GM19238 (cell line): ENCODE measurements around the gene KBTBD13.
"Not testable (repeated sequence)": the region's sequence is repeated elsewhere in the genome, so short reads cannot be mapped to it uniquely, and the experiment has no call there.

ENCODE experiments used
- DNase-seq: peaks from one replicate; pipeline ENCODE4 v3.0.0; 2011; ENCODE audit warnings: low spot score; ENCODE audit not compliant: insufficient read length

KBTBD13 gene

DNA sequence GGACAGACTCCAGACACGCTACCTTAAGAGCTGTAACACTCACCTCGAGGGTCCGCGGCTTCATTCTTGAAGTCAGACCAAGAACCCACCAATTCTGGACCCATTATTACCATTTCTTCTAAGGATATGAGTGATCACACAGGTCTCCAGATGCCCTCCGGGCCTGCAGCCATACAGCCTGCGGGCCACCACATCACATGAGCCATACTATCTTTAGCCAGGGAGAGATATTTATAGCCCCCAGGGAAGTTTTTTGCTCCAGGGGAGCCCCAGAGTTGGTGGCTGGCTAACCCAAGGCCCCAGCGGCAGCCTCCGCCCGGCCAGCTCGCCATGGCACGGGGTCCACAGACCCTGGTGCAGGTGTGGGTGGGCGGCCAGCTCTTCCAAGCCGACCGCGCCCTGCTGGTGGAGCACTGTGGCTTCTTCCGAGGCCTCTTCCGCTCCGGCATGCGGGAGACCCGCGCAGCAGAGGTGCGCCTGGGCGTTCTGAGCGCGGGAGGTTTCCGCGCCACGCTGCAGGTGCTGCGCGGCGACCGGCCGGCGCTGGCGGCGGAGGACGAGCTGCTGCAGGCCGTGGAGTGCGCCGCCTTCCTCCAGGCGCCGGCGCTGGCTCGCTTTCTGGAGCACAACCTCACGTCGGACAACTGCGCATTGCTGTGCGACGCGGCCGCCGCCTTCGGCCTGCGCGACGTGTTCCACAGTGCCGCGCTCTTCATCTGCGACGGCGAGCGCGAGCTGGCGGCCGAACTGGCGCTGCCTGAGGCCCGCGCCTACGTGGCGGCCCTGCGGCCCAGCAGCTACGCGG lies at the start of gene KBTBD13:
Gene KBTBD13 (plus strand): TSS at position 261 of the 805 bp plus-strand sequence. CDS start 70 bp downstream, at position 331.
- no peak for DNase-seq

DNA sequence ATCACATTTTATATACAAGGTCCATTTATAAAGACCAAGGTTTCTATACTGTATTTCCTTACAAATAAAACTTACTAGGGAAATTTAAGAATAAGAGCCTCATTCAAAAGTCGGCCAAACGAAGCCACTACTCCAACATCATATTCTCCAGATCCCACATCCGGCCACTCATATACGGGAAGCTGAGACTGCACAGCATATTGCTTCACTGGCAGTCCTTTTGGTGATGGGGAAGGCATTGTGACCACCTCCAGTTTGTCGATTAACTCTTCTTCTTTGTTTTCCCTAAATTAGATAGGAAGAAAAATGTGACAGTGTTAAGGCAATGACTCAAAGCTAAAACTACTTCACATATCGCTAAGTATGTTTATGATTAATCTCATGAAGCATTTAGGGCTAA lies 49.8 kb upstream of the KBTBD13 start:
- DNase-seq, result no peak

DNA sequence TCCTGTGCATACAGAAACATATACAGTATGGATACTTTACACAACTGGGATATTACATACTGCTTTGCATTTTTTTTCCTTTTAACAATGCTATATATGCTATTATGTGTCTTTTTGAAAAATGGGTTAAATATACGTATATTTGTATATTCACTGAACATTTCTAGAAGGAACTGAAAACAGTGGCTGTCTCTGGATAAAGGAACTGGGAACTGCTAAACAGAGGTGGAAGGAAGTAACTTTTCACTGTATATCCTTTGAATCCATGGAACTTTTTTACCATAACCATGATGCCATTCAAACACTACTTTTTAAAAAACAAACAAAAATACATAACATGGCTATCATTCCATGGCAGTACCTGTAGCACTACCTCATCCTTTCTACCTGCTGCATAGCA lies 49.0 kb upstream of the KBTBD13 start:
- no peak for DNase-seq

DNA sequence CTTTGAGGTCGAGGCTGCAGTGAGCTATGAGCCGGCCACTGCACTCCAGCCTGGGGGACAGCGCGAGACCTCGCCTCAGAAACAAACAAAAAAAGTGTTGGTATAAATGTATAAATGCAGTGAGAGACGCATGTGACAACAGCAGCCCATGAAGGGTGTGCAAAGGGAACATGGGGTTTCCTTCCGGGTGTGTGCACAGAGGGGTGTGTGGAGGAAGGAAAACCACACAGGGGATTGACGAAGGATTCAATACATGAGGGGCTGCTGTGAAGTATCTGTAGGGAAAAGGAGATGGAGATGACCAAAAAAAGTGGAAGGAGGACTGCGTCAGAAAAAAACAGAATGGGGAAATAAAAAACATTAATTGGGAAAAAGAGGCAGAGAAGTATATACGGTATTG lies 48.2 kb upstream of the KBTBD13 start:
- DNase-seq, result no peak

DNA sequence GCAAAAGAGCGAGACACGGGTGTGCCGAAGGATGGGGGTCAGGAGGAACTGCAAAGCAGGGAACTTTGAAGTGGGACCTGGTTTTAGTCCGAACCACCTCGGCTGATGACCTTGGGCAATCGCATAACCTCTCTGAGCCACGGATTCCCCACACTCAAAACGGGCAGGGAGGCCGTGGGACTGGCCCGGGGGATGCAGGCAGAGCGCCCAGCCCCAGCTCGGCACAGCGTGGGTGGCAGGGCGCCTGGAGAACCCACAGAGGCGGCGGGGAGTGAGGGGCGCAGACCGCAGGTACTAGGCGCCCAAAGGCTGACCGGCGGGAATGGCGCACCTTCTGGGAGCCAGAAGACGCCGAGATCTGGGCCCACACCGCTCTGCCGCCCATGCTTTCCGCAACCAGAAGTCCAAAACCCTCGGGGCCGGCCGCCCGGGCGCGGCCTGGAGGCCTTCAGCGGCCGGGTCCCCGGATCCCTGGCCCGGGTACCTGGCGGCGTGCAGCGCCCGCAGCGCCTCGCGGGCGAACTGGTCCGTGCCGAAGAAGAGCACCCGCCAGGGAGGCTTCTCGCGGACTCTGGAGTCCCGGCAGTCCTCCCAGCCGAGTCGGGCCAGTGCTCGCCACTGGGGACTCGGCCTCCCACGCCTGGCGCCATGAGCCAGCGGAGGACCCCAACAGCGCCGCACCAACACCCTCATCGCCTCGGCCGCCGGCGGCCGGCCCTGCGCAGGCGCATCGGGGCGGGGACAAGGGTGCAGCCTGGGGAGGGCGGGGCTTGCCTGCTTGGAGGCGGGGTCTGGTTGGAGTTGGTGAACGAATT lies 47.4 kb upstream of the KBTBD13 start, which contains the start of gene MTFMT:
Gene MTFMT (minus strand): TSS at position 719 of the 815 bp plus-strand sequence. CDS start 26 bp downstream, at position 693.
- peak; percentile 97 for DNase-seq

DNA sequence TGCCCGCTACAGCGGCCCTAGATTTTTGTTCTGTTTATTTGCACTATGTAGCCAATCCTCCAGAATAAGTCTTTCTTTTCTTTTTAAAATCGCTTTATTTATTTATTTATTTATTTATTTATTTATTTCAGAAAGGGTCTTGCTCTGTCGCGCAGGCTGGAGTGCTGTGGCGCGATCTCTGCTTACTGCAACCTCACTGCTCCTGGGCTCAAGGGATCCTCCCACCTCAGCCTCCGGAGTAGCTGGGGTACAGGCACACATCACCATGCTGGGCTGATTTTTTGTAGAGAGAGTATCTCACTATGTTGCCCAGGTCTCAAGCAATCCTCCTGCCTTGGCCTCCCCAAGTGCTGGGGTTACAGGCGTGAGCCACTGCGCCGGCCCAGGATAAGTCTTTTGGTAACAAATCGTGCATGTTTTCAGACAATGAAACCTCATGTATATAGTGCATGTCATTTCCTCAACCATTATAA lies 46.8 kb upstream of the KBTBD13 start:
- no peak for DNase-seq

DNA sequence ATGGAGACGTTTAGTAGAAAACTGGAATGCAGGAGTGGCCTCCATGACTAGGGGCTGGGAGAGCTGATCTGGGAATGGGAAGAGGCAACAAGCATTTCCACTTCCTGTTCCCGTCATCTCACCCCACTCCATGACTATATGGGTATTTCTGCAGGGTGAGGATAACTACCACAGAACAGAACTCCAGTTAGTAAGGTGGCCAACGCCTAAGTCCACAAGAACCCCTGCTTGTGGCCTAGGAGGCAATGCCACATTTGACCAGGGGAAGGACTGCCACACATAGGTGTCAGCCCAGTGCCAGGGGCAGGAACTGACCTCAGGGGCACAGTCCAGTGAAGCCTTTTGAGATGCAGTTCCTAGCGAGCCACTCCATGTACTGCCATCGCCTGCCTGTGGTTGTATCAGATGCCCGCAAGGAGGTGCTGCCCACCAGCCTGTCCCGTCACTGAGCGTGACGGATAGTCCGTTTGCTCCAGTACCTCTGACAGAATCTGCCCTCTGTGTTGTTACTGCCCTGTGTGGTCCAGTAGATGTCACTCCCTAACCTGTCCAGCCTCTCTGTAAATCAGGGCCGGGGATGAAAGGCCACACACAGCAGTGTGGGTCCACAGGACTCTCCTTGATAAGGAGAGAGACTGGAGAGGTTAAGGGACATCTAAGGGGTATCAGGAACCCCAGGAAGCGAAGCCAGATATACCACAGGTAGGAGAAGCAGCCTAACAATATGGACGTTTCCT lies 43.6 kb upstream of the KBTBD13 start:
- no peak for DNase-seq

DNA sequence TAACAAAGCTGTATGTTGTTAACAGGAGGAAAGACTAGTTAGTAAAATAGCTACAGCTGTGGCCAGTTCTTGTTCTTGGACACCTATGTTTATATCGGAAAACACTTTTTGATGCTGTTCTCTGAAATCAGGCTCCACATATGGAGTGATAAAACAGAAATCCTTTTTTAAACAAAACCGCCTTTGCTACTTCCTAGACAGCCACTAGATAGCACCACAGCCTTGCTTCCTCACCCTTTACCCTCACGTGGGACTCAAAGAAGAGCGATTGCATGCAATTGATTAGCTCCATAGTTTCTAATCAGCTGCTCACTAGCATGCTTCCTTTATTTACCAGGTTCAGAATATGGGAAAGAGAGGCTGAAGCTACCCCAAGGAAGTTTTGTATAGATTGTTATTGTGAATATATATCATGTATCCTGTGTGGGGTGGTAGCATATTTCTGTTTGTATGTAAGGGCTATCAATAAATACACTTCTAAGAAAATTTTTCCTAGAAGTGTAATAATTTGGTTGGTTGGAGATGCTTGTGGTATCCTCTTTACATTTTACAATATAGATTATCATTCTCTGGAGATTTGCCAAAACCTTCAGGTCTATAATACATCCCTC lies 42.8 kb upstream of the KBTBD13 start:
- no peak for DNase-seq

DNA sequence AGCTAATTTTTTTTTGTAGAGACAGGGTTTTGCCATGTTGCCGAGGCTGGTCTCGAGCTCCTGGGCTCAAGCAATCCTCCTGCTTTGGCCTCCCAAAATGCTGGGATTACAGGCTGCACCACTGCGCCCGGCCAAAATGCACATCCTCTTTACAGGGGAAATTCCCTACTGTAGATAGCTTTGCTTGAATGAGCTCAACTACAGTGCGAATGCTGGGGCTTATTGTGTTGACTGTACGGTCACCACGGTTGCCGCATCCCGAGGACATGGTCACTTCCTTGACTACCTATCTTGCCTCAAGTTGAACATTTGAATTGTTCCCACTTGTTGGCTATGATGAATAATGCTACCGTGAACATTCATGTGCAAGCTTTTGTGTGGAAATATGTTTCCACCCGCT lies 41.8 kb upstream of the KBTBD13 start:
- DNase-seq, result no peak

DNA sequence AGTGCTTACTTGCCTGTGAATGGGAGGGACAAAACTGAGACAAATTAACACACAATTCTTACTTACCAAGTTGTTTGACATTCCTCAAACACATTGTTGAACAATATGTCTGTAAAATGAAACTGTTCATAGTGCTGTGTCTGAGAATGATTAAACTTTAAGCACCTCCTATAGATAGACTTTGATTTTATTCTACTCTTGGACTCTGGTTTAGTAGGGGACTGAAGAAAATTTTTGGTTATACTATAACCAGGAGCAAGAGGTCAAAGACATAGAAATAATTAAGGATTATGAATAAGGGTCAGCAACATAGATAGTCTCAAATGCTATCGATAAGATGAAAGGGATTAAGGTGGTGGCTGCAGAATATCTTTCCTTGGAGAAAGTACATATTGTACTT lies 39.2 kb upstream of the KBTBD13 start:
- no peak for DNase-seq

DNA sequence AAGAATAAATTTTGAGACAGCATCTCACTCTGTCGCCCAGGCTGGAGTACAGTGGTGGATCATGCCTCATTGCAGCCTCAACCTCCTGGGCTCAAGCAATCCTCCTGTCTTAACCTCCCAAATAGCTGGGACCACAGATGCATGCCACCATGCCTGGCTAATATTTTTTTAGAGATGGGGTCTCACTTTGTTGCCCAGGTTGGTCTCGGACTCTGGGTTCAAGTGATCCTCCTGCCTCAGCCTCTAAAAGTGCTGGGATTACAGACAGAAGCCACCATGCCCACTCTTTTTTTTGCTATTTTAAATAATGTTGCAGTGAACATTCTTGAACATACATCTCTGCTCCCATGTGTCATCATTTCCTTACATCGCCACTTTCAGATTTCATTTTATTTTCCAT lies 38.1 kb upstream of the KBTBD13 start:
- no peak for DNase-seq

DNA sequence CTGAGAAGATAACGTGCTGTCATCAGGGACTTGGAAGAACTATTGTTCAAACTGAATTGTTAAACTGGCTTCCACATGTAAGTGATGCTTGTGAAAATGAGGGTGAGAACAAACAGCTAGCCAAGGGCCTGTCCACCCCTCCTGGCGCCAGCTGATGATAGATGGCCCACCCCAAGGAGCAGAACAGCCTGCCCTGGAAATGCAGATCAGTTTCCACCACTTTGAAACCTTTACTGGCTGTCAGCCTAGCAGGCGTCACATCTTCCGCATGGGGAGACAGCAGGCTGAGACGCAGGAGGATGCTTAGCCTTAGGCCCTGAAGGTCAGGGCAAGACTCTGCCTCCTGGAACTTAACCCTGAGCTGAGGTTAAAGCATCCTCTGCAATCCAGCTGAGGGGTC lies 37.7 kb upstream of the KBTBD13 start:
- DNase-seq, result no peak

DNA sequence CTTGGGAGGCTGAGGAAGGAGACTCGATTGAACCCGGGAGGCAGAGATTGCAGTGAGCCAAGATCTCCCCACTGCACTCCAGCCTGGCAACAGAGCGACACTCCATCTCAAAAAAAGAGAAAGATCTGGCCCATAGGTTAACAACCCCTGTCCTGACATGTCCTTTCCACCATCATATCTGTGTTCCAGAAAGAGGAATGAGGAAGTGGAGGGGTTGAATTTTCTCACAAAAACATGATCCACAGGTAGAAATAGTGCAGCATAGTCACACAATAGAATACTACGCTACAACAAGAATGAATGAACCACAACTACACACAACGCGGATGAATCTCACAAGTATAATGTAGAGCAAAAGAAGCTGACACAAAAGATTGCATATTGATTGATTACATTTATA lies 36.1 kb upstream of the KBTBD13 start:
- DNase-seq, result no peak

DNA sequence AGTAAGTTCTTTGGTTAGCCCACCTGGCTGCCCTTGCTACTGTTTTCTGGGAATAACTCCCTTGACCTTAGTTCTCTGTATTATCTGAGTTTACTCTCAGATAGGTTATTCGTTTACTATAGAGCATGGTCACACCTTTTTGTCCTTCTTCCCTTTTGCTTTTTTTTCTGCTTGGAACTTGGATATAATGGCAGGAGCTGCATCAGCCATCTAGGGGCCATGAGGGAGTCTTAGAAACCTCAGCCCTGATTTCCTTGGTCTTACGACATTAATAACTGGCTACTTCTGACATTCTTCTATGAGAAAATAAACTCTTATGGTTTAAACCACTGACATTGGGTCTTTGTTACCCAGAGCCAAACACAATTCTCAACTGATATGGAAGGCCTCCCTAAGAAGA lies 34.8 kb upstream of the KBTBD13 start:
- no peak for DNase-seq

DNA sequence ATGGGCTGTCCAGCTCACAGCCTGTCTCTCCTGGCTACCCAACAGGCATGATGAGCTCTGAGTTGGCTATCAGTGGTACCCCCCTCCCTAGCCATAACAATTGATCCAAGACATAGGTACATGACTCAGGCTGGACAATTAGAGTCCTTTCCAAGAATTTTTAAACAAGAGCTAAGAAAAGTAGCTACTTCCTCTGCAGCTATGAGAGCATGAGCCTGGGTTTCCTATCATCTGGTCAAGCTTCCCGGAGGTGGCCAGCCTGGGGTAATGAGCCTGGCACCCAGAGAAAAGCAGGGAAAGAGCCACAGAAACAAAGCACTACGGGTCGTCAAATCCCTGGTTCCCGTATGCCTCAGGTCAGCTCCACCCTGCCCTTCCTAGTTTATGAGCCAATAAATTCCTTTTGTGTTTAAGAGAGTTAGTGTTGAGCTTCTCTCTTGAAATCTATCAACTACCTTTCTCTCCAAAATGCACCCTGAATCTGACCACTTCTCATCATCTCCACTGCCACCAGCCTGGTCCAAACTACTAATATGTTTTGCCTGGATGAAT lies 33.7 kb upstream of the KBTBD13 start:
- DNase-seq, result no peak

DNA sequence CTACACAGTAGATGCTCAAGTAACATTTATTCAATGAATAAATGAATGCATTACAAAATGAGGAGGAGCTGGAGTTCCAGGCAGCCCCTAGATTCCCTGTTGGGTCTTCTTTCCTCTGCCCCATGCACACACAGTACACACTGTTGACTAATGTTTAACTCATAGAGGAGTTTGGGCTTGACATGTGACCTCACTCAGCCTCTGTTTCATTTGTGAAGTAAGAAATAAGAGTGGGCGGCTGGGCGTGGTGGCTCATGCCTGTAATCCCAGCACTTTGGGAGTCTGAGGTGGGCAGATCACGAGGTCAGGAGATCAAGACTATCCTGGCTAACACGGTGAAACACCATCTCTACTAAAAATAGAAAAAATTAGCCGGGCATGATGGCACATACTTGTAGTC lies 32.3 kb upstream of the KBTBD13 start:
- not testable (repeated sequence) for DNase-seq

DNA sequence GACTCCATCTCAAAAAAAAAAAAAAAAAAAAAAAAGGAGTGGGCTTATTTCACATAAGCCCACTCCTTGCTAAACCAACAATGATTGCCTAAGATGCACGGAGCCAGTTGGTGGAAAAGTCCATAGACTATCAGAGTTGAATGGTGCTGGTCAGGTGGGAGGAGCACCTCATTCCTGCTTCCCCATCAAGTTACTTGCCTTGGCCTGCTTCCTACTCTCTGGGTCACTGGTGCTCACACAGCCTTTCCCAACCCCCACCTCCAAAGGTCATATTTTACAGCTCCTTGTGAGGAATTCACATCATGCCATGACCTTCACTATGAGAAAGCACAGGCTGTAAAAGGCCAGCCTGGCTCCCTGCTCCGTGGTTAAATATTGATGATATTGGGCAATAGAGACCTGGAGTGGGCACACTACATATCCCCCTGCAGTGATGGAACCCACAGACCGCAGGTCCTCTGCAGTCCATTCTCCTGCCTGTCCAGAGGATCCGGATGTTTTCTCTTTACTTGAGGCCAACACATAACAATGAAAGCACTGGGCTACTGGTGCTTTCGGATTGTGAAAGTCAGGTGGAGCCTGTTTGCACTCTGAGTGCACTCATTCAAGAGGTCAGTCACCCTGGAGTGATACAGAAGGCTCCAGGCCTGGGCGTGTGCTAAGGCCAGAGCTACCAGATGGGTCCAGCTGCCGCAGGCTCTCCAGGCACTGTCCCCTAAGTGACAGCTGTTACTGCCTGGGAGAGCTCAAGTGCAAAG lies 31.6 kb upstream of the KBTBD13 start, which contains the start of gene SLC51B:
Gene SLC51B (plus strand): TSS at position 664 of the 758 bp plus-strand sequence. CDS start 4,618 bp downstream, outside the sequence.
- DNase-seq, result no peak

DNA sequence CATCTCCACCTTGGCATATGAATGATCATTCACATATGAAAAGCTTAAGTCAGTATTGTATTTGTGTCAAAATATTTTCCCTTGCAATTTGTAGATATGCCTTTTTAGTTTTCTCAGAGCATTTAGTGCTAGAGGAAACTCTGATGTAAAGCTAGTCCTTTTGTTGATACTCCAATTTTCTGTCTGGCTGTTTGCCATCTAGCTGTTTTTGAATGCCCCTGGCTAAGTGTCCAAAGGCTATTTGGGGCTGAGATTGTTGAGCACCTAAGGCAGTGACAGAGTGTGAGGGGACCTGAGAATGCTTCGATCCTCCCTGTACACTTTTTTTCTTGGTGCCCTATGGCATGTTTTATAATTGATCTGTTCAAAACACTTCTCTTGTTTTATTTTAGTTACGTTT lies 28.3 kb upstream of the KBTBD13 start:
- DNase-seq, result no peak

DNA sequence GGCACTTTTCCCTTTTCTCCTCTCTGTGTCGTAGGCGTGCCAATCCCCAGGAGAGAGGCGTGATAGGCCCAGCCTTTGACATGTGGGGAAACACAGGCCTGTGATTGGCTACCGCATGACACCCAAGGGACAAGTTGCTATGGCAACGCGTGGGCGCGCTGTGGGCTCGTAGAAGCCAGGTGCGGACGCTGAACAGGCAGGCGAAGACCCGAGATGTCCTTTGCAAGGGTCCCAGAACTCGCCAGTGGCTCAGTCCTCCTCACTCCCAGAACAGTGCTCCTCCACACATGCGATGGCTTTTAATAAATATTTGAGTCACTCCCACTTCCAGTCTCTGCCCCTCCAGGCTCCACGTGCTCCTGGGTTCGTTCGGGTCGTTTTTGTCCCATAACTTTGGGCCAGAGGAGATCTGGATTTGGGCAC lies 27.1 kb upstream of the KBTBD13 start:
- peak; percentile 95 for DNase-seq

DNA sequence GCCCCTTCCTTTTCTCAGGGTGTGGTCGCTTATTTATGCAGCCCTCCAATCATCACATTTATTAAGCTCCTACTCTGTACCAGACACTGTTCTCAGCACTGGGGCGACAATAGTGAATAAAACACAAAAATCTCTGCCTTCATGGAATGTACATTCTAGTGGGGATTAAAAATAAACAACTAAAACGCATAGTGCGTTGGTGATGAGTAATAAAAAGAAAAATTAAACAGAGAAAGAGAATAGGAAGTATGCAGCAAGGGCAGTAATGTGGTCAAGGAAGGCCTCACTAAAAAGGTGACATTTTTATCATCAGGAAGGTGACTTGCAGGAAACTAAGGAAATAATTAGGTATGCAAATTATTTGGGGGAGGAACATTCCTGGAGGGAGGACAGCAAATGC lies 26.3 kb upstream of the KBTBD13 start:
- no peak for DNase-seq
